Upper lobe of right lung (tissue), 1 donor: ENCODE measurements around the gene PDXK. TPM values are rescaled to one million over a fixed set of nuclear protein-coding genes. Genes with fewer than 3 reads are reported as not detected.

Source experiments
- ATAC-seq: fragments of 200-7000 bp; cut with Tn5 transposase; one replicate; pipeline ENCODE4 v1.9.1; 2020; ENCODE audit warnings: mild to moderate bottlenecking, moderate library complexity
- DNase-seq: peaks from one replicate; pipeline ENCODE4 v3.0.0-alpha.2; 2020
- H3K27ac ChIP-seq: fragments of 200-600 bp; one replicate; pipeline ENCODE4 v1.8.0; 2022
- H3K27me3 ChIP-seq: fragments of 200-600 bp; one replicate; pipeline ENCODE4 v1.8.0; 2022; ENCODE audit warnings: mild to moderate bottlenecking
- H3K36me3 ChIP-seq: fragments of 200-600 bp; one replicate; pipeline ENCODE4 v1.8.0; 2022
- H3K4me1 ChIP-seq: fragments of 200-600 bp; one replicate; pipeline ENCODE4 v1.8.0; 2022
- H3K4me3 ChIP-seq: fragments of 200-600 bp; one replicate; pipeline ENCODE4 v1.8.0; 2022; ENCODE audit warnings: mild to moderate bottlenecking
- H3K9me3 ChIP-seq: fragments of 200-600 bp; one replicate; pipeline ENCODE4 v1.8.0; 2022
- intact Hi-C: fragments of 100-400 bp; cut with DNase I; formaldehyde crosslinking; loops from one replicate; pipeline ENCODE4 v1.11.0; 2022
- total RNA-seq: library from RNA; stranded (reverse); fragmentation: NEBNext Ultra II Directional; extraction: Animal tissue kit (Norgen Biotek cat#: 25700); gene quantifications from one replicate; pipeline ENCODE4 v1.2.1, GENCODE V29; 2021
- TF ChIP-seq, protein P1 (sequence below): fragments of 200-600 bp; IDR thresholded peaks from one replicate; pipeline ENCODE4 v1.8.0; 2022; ENCODE audit warnings: antibody characterized with exemption
- donor health status: DM: no; HTN: yes; CAD: no; lungs with severe emphysema.

The PDXK gene
- total RNA-seq, 1 donor from 2014 or later, result 280 TPM

DNA sequence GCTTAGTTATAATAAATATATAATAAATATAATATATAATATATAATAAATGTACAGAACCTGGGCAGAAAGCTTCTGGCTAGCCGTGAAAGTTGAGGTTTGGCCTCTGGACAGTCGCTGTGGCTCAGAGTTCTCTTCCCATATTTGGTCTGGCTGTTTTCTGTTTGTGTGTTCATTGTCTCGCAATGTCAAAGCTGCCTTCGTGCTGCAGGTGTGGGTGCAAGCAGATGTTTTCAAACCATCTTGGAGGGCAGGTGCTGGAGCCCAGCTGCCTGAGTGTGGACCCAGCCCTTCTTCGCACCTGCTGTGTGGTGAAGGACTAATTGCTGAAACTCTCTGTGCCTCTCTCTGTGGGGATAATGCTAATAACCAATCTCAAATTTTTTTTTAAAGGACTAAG is 60.7 kb downstream of the PDXK start:
- Histone ChIP-seq H3K9me3 (no peaks in the 10 kb centered on the region), H3K27me3 (no peaks in the 10 kb centered on the region), H3K4me3 (no peak overlapping the region), H3K36me3 (no peaks in the 10 kb centered on the region), H3K27ac (no peak overlapping the region), H3K4me1 (peaks cover 7% of the 10 kb centered on the region)
- TF ChIP-seq, protein P1, sequence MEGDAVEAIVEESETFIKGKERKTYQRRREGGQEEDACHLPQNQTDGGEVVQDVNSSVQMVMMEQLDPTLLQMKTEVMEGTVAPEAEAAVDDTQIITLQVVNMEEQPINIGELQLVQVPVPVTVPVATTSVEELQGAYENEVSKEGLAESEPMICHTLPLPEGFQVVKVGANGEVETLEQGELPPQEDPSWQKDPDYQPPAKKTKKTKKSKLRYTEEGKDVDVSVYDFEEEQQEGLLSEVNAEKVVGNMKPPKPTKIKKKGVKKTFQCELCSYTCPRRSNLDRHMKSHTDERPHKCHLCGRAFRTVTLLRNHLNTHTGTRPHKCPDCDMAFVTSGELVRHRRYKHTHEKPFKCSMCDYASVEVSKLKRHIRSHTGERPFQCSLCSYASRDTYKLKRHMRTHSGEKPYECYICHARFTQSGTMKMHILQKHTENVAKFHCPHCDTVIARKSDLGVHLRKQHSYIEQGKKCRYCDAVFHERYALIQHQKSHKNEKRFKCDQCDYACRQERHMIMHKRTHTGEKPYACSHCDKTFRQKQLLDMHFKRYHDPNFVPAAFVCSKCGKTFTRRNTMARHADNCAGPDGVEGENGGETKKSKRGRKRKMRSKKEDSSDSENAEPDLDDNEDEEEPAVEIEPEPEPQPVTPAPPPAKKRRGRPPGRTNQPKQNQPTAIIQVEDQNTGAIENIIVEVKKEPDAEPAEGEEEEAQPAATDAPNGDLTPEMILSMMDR, result no peak
- DNase-seq (no peak), ATAC-seq (no peak)
- intact Hi-C loops, result no loop called here

DNA sequence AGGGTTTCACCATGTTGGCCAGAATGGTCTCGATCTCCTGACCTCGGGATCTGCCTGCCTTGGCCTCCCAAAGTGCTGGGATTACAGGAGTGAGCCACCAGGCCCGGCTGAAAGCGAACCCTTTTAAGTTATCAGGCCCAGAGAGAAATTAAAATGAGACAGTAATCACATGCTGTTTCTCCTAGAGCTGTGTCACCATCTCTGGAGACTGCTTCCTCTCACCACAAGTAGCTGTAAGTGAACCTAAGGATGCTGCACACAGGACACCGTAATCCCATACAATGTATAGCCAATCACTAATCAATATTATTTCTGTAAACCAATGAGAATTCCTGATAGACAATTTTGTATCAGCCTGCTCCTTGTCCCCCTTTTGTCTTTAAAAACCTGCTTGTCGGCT is 62.9 kb downstream of the PDXK start:
- intact Hi-C loops, result no loop called here
- DNase-seq (no peak), ATAC-seq (no peak)
- Histone ChIP-seq H3K4me1 (no peaks in the 10 kb centered on the region), H3K27me3 (no peaks in the 10 kb centered on the region), H3K36me3 (no peaks in the 10 kb centered on the region), H3K4me3 (no peak overlapping the region), H3K27ac (peak overlapping the region; percentile 73), H3K9me3 (no peaks in the 10 kb centered on the region)
- TF ChIP-seq, protein P1, result no peak

DNA sequence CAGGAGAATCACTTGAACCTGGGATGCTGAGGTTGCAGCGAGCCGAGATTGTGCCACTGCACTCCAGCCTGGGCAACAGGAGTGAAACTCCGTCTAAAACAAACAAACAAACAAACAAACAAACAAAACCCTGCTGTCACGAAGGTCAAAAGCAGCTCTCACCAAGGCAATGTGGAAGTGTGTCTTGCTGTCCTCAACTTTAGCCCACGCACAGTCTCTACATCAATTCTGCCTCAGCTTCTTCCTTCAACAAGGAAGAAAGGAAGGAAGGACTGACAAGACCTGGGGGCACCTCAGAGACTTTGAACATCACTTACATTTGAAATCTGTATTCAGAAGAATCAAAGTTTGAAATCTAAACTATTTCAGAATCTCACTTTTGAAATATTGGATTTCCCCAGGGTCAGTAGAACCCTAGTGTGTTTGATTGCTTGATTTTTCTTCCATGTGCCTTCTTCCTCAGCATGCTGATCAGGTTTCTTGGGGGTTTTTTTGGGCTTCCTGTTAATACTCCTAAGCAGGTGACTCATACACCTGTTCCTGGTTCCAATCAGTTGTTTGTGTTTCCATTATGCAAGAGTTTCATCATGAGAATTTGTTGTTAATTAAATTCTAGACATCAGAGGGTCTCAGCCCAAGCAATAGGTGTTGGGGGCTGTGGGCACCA is 63.6 kb downstream of the PDXK start:
- TF ChIP-seq, protein P1, result no peak
- no peaks in the 10 kb centered on the region for H3K36me3 ChIP-seq
- DNase-seq, result no peak
- H3K9me3 ChIP-seq, result no peaks in the 10 kb centered on the region
- no peaks in the 10 kb centered on the region for H3K27me3 ChIP-seq
- ATAC-seq, result peak; percentile 10
- peak overlapping the region; percentile 73 for H3K27ac ChIP-seq
- intact Hi-C loops, result no loop called here
- no peaks in the 10 kb centered on the region for H3K4me1 ChIP-seq
- no peak overlapping the region for H3K4me3 ChIP-seq

DNA sequence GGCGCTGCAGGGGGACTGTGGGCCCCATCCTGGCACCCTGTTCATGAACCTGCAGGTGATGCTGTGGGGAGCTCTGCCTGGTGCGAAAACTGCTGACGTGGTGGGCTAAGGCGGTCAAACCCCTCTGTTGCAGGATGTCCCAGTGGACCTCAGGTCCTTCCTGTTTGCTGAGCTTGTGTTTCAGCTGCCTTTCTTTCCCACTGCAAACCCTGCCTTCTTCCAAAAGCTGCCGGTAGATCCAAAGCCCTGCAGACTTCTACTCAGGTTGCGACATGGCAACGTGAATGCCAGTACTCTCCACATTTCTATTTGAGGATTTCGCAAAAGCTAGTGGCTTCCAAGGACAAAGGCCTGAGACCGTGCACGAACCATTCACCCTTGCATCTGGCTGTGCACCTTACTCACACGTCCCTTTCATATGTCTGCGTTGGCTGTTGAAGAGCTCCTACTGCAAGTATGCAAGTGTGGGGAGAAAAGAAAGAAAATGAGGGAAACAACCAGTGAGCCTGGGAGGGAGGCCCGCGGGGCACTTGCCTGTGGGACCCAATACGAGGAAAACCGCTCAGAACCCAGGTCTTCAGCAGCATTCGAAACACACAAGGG is 64.3 kb downstream of the PDXK start:
- TF ChIP-seq, protein P1, result no peak
- DNase-seq (no peak), ATAC-seq (peak; percentile 68)
- Histone ChIP-seq H3K27ac (peak overlapping the region; percentile 73), H3K4me3 (no peak overlapping the region), H3K27me3 (no peaks in the 10 kb centered on the region), H3K36me3 (no peaks in the 10 kb centered on the region), H3K9me3 (no peaks in the 10 kb centered on the region), H3K4me1 (no peaks in the 10 kb centered on the region)
- intact Hi-C loops, result no loop called here

DNA sequence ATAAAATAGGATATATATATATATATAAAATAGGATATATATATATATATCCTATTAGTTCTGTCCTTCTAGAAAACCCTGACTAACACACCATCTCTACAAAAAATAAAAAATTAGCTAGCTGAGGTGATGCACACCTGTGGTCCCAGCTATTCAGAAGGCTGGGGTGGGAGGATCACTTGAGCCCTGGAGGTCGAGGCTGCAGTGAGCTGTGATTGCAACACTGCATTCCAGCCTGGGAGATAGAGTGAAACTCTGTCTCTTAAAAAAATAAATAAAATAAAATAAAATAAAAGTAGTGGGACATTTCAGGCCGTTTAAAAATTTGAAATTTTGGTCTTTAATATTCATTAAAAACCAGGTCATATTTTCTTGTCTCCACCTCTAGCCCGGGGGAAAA is 66.2 kb downstream of the PDXK start:
- TF ChIP-seq, protein P1, result no peak
- ATAC-seq, result no peak
- no peak for DNase-seq
- H3K4me3 ChIP-seq, result no peak overlapping the region
- no peaks in the 10 kb centered on the region for H3K27me3 ChIP-seq
- no peak overlapping the region for H3K27ac ChIP-seq
- intact Hi-C loops, result no loop called here
- H3K9me3 ChIP-seq, result no peaks in the 10 kb centered on the region
- H3K36me3 ChIP-seq, result no peaks in the 10 kb centered on the region
- peaks cover 6% of the 10 kb centered on the region for H3K4me1 ChIP-seq
